NCI-H2029 treated with DMSO at 0.1 percent for 48 hours (cell line): ENCODE measurements around the gene RPL15.

Source experiments
- DNase-seq: peaks from one replicate; lab custom pipeline; 2025; lab: John Stamatoyannopoulos, UW

Gene RPL15

GRCh38 chr3:23932571-23932970 is 15.6 kb downstream of the RPL15 start:
- DNase-seq, result no peak

- DNase-seq, result no peak
Observed at GRCh38 chr3:23934253-23934652, 17.3 kb downstream of the RPL15 start.

- no peak for DNase-seq
Observed at GRCh38 chr3:23937296-23937695, 20.4 kb downstream of the RPL15 start.

GRCh38 chr3:23938688-23939087 is 21.8 kb downstream of the RPL15 start:
- no peak for DNase-seq

- no peak for DNase-seq
Observed at GRCh38 chr3:23940775-23941174, 23.8 kb downstream of the RPL15 start.

GRCh38 chr3:23941440-23941839 is 24.5 kb downstream of the RPL15 start:
- DNase-seq, result no peak

GRCh38 chr3:23942546-23942945 is 25.6 kb downstream of the RPL15 start:
- no peak for DNase-seq

- no peak for DNase-seq
Observed at GRCh38 chr3:23944007-23944783, 27.3 kb downstream of the RPL15 start.

GRCh38 chr3:23944861-23945662 is 28.1 kb downstream of the RPL15 start, which contains the start of gene NR1D2:
Gene NR1D2 (plus strand): TSS chr3:23945286. CDS start chr3:23945579, 293 bp downstream.
- DNase-seq, result peak; percentile 73

GRCh38 chr3:23945663-23945912 is 28.7 kb downstream of the RPL15 start:
- no peak for DNase-seq

- peak; percentile 76 for DNase-seq
Observed at GRCh38 chr3:23945913-23946687, 29.2 kb downstream of the RPL15 start.

- no peak for DNase-seq
Observed at GRCh38 chr3:23948761-23949160, 31.8 kb downstream of the RPL15 start.

- peak; percentile 45 for DNase-seq
Observed at GRCh38 chr3:23949784-23950183, 32.9 kb downstream of the RPL15 start.

- DNase-seq, result no peak
Observed at GRCh38 chr3:23950293-23950692, 33.4 kb downstream of the RPL15 start.

- no peak for DNase-seq
Observed at GRCh38 chr3:23952646-23953045, 35.7 kb downstream of the RPL15 start.

- DNase-seq, result no peak
Observed at GRCh38 chr3:23953523-23953922, 36.6 kb downstream of the RPL15 start.

GRCh38 chr3:23954144-23954543 is 37.2 kb downstream of the RPL15 start:
- DNase-seq, result no peak

GRCh38 chr3:23956701-23957100 is 39.8 kb downstream of the RPL15 start:
- no peak for DNase-seq

GRCh38 chr3:23959135-23959900 is 42.4 kb downstream of the RPL15 start:
- no peak for DNase-seq

- no peak for DNase-seq
Observed at GRCh38 chr3:23960649-23961048, 43.7 kb downstream of the RPL15 start.

GRCh38 chr3:23961066-23961465 is 44.1 kb downstream of the RPL15 start:
- no peak for DNase-seq

- no peak for DNase-seq
Observed at GRCh38 chr3:23961913-23962312, 45.0 kb downstream of the RPL15 start.
